Measurements from ENCODE around the gene HOXC11.
A peak's percentile ranks its signal among the peaks of the same experiment; 100 is the strongest.

Gene HOXC11

DNA sequence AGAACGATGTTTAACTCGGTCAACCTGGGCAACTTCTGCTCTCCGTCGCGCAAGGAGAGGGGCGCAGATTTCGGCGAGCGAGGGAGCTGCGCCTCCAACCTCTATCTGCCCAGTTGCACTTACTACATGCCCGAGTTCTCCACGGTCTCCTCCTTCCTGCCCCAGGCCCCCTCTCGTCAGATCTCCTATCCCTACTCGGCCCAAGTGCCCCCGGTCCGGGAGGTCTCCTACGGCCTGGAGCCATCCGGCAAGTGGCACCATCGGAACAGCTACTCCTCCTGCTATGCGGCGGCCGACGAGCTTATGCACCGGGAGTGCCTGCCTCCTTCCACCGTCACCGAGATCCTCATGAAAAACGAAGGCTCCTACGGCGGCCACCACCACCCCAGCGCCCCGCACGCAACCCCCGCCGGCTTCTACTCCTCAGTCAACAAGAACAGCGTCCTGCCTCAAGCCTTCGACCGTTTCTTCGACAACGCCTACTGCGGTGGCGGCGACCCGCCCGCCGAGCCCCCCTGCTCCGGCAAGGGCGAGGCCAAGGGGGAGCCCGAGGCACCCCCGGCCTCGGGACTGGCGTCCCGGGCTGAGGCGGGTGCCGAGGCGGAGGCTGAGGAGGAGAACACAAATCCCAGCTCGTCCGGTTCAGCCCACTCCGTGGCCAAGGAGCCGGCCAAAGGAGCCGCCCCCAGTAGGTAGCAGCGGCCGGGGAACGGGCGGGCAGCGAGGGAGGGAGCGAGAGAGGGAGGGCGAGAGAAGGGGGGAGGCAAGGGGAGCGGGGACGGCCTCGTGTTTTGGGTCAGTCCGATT is 513 bp downstream of the HOXC11 start:
- DNase-seq: peak; percentile 86

DNA sequence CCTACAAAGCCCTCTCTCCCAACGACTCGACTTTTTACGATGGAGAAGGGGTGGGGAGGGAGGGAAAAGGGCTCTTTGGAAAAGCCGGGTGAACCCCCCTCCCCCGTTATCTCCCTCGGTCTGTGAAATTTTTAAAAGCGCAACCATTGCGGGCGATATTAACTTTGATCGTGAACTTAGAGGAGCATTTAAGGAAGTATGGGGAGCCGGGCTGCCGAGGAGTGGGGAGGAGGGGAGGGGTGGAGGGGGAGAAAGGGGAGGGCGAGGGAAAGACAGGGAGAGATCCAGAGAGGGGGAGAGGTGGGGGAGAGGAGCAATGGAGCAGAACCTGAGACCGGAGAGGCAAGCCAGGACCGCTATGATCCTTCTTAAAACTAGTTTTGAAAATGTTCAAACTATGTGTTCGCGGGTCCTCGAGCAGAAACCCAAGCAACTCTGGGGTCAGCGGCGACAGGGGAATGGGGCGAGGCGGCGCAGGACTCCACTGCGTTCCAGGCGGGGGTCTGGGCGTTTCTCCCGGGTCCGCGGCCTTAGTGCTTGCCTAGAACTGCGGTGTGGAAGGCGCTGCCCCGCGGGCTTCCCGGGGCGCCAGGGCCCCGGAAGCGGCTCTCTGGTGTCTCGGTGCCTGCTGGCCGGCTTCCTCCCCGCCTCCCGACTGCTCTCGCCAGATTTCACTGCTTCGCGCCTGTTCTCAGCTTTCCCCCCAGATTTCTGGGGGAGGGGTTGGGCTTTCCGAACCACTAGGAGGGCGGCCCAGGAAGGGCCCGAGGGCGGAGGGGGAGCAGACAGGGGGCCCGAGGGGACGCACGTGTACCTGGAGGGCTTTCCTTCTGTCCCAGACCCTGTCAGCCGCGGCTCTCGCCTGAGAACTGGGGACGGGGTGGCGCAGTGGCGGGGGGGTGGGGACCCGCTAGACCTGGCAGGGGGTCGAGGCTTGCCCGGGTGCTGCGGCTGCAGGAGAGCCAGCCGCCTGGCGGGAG is 1.4 kb downstream of the HOXC11 start, which contains the start of gene HOTAIR:
HOTAIR (minus strand) TSS at position 871 of the 980 bp plus-strand sequence.
- peak; percentile 84 for DNase-seq

DNA sequence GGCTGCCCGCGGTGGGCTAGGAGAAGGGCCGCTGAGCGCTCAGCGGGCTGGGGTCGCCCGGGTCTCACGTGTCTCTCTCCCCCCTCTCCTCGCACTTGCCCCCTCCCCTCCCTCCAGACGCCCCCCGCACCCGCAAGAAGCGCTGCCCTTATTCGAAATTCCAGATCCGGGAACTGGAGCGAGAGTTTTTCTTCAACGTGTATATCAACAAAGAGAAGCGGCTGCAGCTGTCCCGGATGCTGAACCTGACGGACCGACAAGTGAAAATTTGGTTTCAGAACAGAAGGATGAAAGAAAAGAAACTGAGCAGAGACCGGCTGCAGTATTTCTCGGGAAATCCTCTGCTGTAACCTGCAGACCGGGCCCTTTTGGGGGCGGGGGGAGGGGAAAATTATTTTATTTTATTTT is 2.1 kb downstream of the HOXC11 start:
- DNase-seq: no peak

DNA sequence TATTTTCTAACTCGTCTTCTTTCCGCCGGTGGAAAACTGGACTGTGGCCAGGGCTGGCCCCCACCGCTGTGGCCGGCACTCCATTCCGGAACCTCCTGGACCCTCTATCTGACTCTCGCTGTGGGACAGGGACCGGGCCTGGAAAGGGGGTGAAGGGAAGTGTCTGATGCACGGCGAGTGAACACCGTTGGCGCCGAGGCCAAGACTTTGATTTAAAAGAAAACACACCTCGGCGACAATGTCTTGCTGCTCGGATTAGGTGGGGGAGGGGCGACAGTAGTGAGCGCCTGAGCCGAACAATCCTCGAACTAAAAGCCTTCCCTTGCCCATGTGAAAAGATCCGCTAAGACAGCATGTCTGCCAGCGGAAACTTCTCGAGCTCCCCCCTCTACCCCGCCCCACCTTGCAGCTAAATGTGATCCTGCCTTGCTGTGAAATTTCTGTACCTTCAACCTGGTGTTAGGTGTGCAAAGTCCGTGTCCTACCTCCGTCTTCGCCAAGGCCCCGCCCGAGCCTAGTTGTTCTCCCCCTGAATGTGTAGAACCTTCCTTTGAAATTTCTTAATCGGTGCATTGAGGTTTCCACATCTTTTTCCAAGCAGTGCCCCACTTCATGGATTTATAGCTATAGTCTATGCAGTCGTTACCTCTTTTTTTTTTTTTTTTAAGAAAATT is 2.7 kb downstream of the HOXC11 start:
- DNase-seq: peak; percentile 67

DNA sequence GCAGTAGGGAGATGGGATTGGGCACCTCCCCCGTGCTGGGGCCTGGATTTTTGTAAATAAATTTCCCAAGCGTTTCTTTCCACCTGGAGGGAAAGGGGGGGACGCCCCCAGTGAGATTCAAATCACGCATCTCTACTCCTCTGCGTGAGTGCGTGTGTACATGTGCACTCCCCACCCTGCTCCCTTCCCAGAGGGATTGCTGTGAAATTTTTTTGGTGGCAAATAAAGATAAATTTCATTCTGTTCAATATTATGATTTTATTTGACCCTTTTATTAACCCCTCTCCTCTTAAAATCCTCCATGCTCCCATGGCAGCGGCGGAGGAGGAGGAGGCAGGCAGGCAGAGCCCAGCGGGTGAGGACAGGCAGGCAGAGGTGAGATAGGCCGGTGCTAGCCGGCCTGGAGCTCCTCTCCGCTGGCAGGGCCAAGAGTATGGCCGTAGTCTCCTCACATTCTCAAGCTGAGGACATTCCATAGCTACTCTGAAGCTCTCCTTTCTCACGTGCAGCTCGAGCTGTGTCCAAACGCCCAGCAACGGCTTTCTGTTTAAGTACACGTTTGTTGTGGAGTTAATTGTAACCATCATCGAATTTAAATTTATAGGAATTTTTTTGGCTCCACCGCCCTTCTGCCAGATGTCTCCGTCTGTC is 3.4 kb downstream of the HOXC11 start:
- DNase-seq: no peak

DNA sequence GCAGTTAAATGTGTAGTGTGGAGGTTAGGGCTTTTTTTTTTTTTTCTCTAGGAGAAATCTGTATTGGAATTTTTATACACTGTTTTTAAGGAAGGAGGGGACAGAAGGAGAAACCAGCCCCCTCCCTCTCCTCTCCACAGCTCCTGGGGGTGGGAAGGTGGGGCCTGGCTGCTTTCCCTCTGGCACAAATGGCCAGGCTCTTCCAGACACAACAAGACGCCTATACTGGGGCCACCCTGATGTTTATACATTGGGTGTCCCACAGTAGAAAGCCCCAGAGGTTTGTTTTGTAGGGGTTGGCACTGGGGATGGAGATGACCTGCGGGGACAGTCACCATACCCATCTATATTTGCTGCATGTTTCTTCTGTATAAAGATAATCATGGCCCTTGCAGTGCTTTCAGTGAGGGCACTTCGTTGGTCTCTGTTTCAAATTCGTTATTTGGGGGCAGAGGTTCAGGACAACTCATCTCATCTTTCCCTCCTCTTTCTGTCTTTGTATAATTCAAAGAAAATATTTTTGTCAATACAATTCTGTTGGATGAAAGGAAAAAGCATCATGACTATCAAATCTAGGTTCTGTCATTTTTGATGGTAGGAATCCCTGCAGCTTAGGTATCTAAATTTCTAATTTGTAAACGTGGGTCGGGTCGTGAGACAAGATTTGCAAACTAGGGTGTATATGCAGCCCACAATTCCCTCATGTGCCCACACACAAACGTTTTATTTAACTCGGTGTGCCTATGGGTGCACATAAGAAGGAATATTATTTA is 4.1 kb downstream of the HOXC11 start:
- no peak for DNase-seq

DNA sequence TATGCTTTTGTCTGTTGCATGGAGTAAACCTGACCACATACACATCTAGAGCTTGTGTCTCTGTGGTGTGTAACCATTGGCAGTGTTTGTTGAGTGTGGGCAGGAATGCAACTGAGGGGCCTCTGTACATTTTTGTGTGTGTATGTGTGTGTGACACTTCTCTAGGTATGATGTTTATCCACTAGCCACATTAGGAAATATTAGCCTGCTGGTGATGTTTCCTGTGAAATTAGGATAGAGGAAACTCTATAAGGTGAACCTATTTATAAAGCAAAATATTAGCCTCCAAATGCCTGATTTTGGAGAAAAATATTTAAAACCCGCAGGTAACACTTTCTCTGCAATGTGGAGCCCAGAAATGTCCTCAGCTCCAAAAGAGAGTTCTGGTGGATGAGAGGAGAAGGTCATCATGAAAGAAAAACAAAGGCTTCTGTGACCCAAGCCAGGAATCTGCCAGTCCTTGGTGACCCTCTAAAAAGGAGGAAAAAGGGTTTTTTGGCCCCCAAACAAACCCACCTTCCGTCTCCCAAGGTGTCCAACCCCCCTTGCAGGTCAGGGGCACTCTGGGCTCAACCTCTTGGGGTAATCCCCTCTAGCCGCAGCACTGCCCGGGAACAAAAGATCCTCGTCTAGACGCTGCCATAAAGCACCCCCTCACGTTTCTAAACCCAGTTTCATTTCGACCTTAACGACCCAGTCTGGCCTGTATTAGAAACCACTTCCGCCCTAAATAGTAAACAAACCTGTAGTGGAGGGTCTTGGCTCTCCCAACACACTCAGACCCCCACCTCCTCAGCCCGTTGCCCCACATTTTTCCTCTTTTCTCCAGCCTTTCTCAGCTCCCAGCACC is 4.9 kb downstream of the HOXC11 start:
- no peak for DNase-seq

DNA sequence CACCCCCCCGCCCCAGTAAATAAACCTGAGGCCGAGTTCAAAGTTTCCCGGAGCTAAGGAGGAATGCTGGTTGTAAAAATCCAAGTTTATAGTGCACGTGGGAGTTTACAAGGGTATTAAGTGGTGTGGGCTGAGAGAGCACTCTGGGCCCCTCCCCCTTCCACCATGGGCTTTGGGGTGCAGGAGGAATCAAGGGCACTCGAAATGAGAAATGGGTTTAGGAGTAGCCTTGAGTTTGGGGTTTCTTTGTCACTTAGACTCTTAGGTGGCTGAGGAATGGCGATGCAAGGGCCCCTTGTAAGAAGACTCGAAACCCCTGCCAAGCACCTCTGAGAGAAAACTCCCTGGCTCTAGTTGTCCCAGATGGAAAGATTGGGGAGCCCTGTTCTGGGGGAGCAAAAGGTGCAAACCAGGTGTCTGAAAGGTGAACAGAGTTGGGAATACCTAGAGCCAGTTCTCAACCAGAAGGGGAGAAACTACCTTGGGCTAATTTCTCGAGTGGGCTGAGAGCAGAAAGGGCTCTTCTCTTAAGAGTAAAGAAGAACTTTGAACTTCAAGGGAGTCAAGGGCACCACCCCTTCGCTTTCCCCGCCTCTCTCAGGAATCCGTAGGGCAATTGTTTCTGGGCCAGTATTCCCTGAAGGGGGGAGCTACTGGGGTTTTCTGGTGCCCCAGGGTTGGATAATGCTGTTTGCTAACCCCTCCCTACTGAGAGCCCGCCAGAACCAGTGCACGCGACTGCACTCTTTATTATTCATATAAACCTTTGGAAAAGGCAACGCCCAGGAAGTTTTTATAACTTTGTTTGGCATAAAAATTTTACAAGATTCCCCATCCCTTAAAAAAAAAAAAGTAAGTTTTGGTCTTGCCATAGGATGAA is 5.8 kb downstream of the HOXC11 start:
- no peak for DNase-seq

DNA sequence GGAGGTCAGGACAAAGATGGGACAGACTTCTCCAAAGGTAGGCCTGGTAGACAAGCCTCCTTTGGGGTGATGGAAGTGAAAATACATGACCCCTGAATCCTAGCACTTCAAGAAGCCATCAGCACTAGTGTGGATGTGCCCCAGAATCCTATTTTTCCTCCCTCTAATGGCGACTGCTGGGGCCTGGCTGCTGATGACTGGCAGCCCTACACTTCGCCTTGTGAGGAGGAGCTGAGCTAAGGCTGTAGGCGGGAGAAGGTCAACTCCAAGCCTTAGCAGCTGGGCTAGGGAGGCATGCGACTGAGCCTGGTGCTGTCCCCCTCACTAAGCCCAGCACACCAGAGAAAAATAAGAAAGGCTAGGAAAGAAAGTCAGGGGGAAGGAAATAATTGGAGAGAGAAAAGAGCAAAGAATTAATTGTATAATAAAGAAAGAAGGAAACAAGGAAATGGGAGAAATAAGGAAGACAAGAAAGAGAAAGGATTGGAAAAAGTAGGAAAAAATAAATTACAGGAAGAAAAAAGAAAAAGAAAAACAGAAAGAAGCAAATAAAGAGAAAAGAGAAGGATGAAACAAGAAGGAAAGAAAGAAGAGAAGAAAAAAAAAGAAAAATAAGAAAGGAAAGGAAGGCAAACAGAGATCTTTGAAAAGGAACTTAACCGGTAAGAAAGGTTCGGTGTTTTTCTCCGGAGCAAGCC is 7.3 kb downstream of the HOXC11 start:
- no peak for DNase-seq

DNA sequence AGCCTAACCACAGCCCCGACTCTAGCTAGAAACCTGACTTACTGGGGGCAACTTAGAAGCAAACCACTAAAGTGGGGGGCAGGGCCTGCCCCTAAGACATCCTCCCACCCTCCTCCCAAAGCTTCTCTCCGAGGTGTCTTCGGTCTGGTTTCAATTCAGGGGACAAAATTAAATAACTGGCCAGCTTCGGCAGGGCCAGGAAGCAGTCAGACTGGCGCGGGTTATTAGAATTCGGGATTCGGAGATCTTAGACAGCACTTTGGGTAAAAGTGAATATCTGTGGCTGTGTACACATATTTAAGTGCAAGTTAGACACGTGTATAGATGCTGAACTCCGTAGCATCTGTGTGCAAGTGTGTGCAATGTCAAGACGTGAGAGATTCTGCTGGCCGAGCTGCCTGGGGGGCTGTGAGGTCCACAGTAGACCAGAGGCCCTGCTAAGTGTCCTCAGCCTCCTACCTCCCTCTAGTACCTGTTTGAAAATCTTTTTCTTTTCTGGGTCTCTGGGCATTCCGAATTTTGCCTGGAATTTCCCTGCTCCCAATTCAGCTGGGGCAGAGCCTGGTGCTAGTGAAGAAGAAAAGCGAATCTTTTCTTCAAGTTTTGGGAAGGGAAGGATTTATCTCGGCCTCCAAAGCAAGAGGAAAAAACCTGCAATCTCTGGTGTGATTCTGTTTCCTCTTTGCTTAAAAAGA is 8.0 kb downstream of the HOXC11 start:
- peak; percentile 83 for DNase-seq

DNA sequence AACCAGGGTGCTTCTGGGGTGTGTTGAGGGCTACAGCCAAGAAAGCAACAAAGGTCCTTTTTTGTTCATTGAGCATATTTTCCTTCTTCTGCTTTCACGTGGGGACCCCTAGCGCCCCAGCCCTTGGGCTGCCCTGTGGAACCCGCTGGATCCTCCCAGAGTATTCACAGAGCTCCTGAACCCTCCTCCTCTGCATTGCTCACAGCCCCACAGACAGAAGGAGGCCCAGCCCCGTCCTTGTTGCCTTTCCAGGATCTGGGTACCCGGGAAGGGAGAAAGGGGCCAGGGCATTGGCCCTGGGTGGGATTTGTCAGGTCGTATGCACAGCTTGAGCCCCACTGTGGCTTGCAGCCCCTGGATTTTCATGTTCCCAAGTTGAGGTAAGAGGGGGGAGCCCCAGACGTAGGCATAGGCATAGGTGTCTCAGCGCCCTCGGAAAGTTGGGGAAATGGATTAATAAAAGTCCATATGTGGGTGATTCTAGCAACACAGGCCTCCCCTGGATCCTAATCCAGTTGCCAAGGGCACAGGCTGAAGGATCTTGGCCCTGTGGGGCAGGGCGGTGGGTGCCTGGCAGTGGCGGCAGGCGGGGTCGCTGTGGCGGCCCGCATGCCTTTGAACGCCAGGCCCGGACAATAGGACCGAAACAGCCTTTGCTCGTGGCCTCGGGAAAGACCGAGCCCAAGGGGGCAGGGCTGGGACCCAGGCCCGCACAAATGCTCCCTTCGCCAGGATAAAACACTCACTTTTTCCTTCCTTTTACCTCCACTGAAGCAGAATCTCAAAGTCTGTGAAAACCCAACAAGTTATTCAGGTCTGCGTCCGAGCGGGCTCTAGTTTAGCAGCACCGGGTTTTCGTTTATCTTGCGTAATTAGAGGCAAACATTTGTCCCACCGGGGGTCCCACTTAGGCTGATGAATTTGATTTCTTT is 9.0 kb downstream of the HOXC11 start:
- DNase-seq: peak; percentile 89

DNA sequence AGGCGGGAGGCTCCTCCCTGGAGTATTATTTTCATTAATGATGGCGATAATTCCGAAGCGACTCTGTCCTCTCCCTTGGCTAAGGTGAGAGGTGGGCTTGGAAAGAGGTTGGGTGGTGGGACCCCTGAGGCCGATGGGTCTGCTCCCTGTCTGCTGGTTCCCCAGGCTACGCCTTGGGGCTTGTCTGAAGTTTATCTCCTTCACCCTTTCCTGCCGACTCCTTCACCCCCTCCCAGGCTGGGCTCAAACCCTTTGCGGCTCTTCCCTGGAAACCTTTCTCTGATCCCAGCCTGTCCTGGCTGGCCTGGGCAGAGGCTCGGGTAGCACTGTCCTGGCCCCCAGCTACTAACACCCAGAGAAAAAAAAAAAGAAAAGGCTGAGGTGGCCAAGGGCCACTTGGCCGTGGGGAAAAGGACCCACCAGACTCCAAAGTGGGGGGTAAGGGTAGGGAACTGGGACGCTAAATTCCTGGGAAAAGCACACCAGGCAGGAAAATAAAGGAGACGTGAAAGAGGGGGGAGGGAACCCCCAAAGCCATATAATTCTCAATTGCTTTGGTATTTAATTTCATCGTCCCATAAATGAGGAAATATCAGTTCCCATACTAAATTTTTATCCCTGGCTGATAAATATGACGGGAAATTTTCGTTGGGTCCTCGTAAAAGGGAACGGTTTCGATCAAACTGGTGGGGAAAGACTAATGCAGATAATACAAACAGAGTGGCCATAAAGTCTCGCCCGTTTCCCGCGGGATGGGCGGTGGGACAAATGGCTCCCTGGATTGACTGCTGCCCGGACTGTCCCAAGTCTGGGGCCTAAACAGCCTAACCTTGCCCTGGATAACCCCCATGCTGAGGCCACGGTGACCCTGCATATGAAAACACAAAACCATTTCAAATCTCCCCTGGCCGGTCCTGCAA is 10.0 kb downstream of the HOXC11 start:
- peak; percentile 80 for DNase-seq

DNA sequence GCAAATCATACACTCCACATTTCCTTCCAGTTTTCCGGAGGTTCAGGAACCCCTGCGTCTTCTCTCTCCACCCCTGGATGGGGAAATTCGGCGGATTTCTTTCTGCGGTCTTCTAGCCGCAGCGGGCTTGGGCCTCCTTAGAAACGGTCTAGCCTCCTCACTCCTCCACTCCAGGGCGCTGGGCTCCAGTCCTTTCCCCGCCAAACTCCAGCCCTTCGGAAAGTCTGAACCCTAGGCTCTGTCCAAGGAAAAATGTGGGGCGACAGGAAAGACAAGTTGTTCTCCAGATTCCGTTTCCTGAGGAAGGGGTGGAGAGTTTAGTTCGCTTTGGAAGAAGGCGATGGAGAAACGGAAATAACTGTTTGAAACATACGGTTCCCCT is 10.6 kb downstream of the HOXC11 start:
- peak; percentile 86 for DNase-seq

DNA sequence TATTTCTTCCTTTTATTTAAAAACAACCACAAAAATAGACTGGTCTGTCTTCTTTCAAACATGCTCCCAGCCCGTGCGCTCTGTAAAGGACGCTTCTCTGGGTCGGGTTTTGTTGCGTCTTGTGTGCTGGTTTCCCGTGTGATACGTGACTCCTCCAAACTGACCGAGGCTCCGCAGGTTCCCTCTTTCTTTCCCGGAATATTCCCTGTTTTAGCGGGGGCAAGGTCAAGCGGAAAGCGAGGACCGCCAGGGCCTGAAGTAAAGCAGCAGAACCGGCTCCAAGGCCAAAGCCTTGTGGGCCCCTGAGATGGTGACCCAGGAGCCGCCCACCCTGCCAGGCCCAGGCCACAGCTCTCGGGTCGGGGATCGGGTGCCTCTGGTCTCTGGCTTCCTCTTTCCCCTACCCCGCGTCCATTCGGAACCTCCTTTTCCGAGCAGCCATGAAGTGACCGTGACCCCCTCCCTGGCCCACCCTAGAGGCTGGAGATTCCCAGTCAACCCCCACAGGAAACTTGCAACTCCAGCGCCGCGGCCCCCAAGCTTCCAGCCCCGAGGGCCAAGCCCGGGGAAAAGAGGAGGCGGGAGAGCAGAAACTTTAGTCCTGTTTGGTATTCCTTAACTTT is 11.1 kb downstream of the HOXC11 start:
- DNase-seq: no peak
